Stimulated activated effector memory CD8-positive, alpha-beta T cell treated with anti-CD3 and anti-CD28 coated beads, Interleukin-12 subunit alpha, Interleukin-12 subunit beta, amount 100 ng/mL, for 72 hours (primary cell): ENCODE results near the gene LCNL1.

Experiments
- ATAC-seq: fragments of 150-1000 bp; cut with Tn5 transposase; 2 replicates; pipeline ENCODE4 v1.10.0; 2021
- DNase-seq, 2 donors: peaks; one replicate each; pipeline ENCODE4 v3.0.0; 2021 to 2022; ENCODE audit warnings: low spot score in 2 of 2
- H3K27ac Mint-ChIP-seq: one replicate; pipeline ENCODE4 v1.8.0; 2022; ENCODE audit warnings: mild to moderate bottlenecking, mixed read lengths
- H3K36me3 Mint-ChIP-seq: one replicate; pipeline ENCODE4 v1.8.0; 2022; ENCODE audit warnings: mild to moderate bottlenecking, mixed read lengths
- H3K4me1 Mint-ChIP-seq: one replicate; pipeline ENCODE4 v1.8.0; 2022; ENCODE audit warnings: mixed read lengths
- H3K4me3 Mint-ChIP-seq: one replicate; pipeline ENCODE4 v1.8.0; 2022; ENCODE audit warnings: mild to moderate bottlenecking, mixed read lengths
- H3K9me3 Mint-ChIP-seq: one replicate; pipeline ENCODE4 v1.8.0; 2022; ENCODE audit warnings: mixed read lengths

The LCNL1 gene

GRCh38 chr9:136963341-136963740 is 19.5 kb upstream of the LCNL1 start:
- Mint-ChIP-seq H3K9me3 (no peaks in the 10 kb centered on the region), H3K27ac (peak overlapping the region; percentile 54), H3K36me3 (no peaks in the 10 kb centered on the region), H3K4me3 (no peak overlapping the region), H3K4me1 (peaks cover 57% of the 10 kb centered on the region)
- no peak for DNase-seq
- ATAC-seq = no peak

GRCh38 chr9:136963751-136964150 is 19.0 kb upstream of the LCNL1 start:
- Mint-ChIP-seq H3K36me3 (no peaks in the 10 kb centered on the region), H3K4me3 (no peak overlapping the region), H3K27ac (no peak overlapping the region), H3K4me1 (peaks cover 52% of the 10 kb centered on the region), H3K9me3 (no peaks in the 10 kb centered on the region)
- ATAC-seq (no peak), DNase-seq (no peak)

GRCh38 chr9:136964171-136964689 is 18.6 kb upstream of the LCNL1 start:
- H3K36me3 Mint-ChIP-seq = no peaks in the 10 kb centered on the region
- DNase-seq (no peak), ATAC-seq (no peak)
- H3K9me3 Mint-ChIP-seq = no peaks in the 10 kb centered on the region
- H3K4me3 Mint-ChIP-seq = peak overlapping the region; percentile 6
- peak overlapping the region; percentile 52 for H3K27ac Mint-ChIP-seq
- peaks cover 48% of the 10 kb centered on the region for H3K4me1 Mint-ChIP-seq

GRCh38 chr9:136964833-136965422 is 17.9 kb upstream of the LCNL1 start:
- Mint-ChIP-seq H3K4me1 (peaks cover 43% of the 10 kb centered on the region), H3K36me3 (no peaks in the 10 kb centered on the region), H3K9me3 (no peaks in the 10 kb centered on the region), H3K4me3 (peak overlapping the region; percentile 73), H3K27ac (peak overlapping the region; percentile 65)
- ATAC-seq = no peak
- no peak for DNase-seq

GRCh38 chr9:136965771-136966484 is 16.9 kb upstream of the LCNL1 start:
- peak; percentile 55 for ATAC-seq
- no peaks in the 10 kb centered on the region for H3K36me3 Mint-ChIP-seq
- no peaks in the 10 kb centered on the region for H3K9me3 Mint-ChIP-seq
- peak overlapping the region; percentile 65 for H3K27ac Mint-ChIP-seq
- no peak for DNase-seq
- peak overlapping the region; percentile 73 for H3K4me3 Mint-ChIP-seq
- H3K4me1 Mint-ChIP-seq = peaks cover 38% of the 10 kb centered on the region

GRCh38 chr9:136968333-136969127 is 14.3 kb upstream of the LCNL1 start:
- no peak overlapping the region for H3K4me3 Mint-ChIP-seq
- H3K4me1 Mint-ChIP-seq = peaks cover 27% of the 10 kb centered on the region
- H3K27ac Mint-ChIP-seq = no peak overlapping the region

GRCh38 chr9:136969150-136969549 is 13.6 kb upstream of the LCNL1 start:
- no peak for ATAC-seq
- DNase-seq = no peak
- no peak overlapping the region for H3K27ac Mint-ChIP-seq
- no peak overlapping the region for H3K4me3 Mint-ChIP-seq
- H3K4me1 Mint-ChIP-seq = peaks cover 31% of the 10 kb centered on the region
- no peaks in the 10 kb centered on the region for H3K9me3 Mint-ChIP-seq
- H3K36me3 Mint-ChIP-seq = no peaks in the 10 kb centered on the region

More at GRCh38 chr9:136968333-136969127, 14.3 kb upstream of the LCNL1 start:
- ATAC-seq (no peak), DNase-seq (no peak)
- H3K36me3 Mint-ChIP-seq = no peaks in the 10 kb centered on the region
- no peaks in the 10 kb centered on the region for H3K9me3 Mint-ChIP-seq

GRCh38 chr9:136969774-136970173 is 13.0 kb upstream of the LCNL1 start:
- no peak for DNase-seq
- peaks cover 31% of the 10 kb centered on the region for H3K4me1 Mint-ChIP-seq
- H3K27ac Mint-ChIP-seq = no peak overlapping the region
- ATAC-seq = no peak
- H3K36me3 Mint-ChIP-seq = no peaks in the 10 kb centered on the region
- no peak overlapping the region for H3K4me3 Mint-ChIP-seq
- H3K9me3 Mint-ChIP-seq = no peaks in the 10 kb centered on the region

GRCh38 chr9:136970361-136970760 is 12.4 kb upstream of the LCNL1 start:
- H3K9me3 Mint-ChIP-seq = no peaks in the 10 kb centered on the region
- no peak overlapping the region for H3K27ac Mint-ChIP-seq
- no peak overlapping the region for H3K4me3 Mint-ChIP-seq
- H3K36me3 Mint-ChIP-seq = no peaks in the 10 kb centered on the region
- DNase-seq = no peak
- ATAC-seq = no peak
- H3K4me1 Mint-ChIP-seq = peaks cover 34% of the 10 kb centered on the region

- Mint-ChIP-seq H3K36me3 (no peaks in the 10 kb centered on the region), H3K4me3 (no peak overlapping the region), H3K27ac (no peak overlapping the region), H3K4me1 (peaks cover 36% of the 10 kb centered on the region), H3K9me3 (no peaks in the 10 kb centered on the region)
- ATAC-seq = no peak
- no peak for DNase-seq
Observed at GRCh38 chr9:136971746-136972145, 11.0 kb upstream of the LCNL1 start.

- DNase-seq (no peak), ATAC-seq (no peak)
- Mint-ChIP-seq H3K27ac (peak overlapping the region; percentile 54), H3K4me1 (peaks cover 38% of the 10 kb centered on the region), H3K9me3 (no peaks in the 10 kb centered on the region), H3K4me3 (no peak overlapping the region), H3K36me3 (no peaks in the 10 kb centered on the region)
Observed at GRCh38 chr9:136972335-136972734, 10.5 kb upstream of the LCNL1 start.

GRCh38 chr9:136972743-136973142 is 10.1 kb upstream of the LCNL1 start:
- ATAC-seq (no peak), DNase-seq (no peak)
- Mint-ChIP-seq H3K9me3 (no peaks in the 10 kb centered on the region), H3K4me1 (peaks cover 38% of the 10 kb centered on the region), H3K27ac (peak overlapping the region; percentile 54), H3K4me3 (no peak overlapping the region), H3K36me3 (no peaks in the 10 kb centered on the region)

GRCh38 chr9:136973618-136974617 is 8.9 kb upstream of the LCNL1 start:
- Mint-ChIP-seq H3K36me3 (no peaks in the 10 kb centered on the region), H3K4me1 (peaks cover 38% of the 10 kb centered on the region), H3K4me3 (no peak overlapping the region), H3K27ac (peak overlapping the region; percentile 69), H3K9me3 (no peaks in the 10 kb centered on the region)
- no peak for DNase-seq
- no peak for ATAC-seq

GRCh38 chr9:136974817-136975535 is 7.8 kb upstream of the LCNL1 start:
- DNase-seq (no peak), ATAC-seq (peak; percentile 54)
- Mint-ChIP-seq H3K4me1 (peaks cover 37% of the 10 kb centered on the region), H3K36me3 (no peaks in the 10 kb centered on the region), H3K4me3 (peak overlapping the region; percentile 50), H3K9me3 (no peaks in the 10 kb centered on the region), H3K27ac (peak overlapping the region; percentile 69)
